T1000 (cell line): Measurements from ENCODE around the gene SEC11A.
"Not testable (repeated sequence)": the region's sequence is repeated elsewhere in the genome, so short reads cannot be mapped to it uniquely, and the experiment has no call there.

Source experiments
- DNase-seq: peaks from one replicate; lab custom pipeline; 2025; ENCODE audit warnings: mixed read lengths; lab: John Stamatoyannopoulos, UW

Gene SEC11A

DNA sequence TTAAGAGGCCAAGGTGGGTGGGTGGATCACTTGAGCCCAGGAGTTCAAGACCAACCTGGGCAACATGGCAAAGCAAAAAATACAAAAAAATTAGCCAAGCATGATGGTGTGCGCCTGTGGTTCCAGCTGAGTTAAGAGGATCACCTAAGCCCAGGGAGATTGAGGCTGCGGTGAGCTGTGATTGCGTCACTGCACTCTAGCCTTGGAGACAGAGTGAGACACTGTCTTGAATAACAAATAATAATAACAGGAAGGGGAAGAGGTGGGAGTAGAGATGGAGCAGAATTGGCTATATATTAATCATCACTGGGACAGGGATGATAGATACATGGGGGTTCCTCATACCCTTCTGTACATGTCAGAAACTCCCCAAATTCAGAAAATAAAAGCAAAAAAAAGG is 34.1 kb downstream of the SEC11A start:
- DNase-seq, result no peak

DNA sequence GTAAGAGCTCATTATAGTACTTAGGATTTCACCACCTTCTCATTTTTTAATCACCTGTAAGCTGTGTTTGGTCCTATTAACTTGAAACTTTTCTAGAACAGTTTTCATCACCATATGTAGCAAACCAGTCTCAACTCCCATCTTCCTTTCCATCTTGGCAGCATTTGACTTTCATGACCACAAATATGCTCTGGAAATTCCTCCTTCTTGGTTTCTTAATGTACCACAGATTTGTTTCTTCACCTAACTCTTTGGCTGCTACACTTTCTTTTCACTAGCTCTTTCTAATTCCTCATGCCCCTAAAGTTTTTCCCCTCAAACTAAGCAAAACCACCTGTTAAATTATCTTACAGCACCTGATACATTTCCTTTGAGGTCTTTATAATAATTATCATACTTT is 44.7 kb downstream of the SEC11A start:
- DNase-seq, result no peak

DNA sequence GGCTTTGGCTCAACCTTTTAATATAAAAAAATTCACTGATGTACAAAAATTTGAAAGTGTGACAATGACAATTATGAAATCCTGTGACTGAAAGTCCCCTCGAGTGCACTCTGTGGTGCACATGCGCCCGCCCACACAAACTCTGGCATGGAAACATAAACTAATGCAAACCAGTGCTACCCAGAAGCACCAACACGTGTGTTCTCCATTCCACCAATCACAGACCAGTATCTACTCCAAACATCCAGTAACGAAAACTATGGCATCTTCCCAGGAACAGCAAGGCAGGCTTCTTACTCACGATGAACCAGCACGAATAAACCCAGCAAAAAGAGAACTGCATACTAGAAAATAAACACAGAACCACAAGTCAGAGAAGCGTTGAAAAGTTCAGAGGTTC is 46.2 kb downstream of the SEC11A start:
- DNase-seq, result no peak

DNA sequence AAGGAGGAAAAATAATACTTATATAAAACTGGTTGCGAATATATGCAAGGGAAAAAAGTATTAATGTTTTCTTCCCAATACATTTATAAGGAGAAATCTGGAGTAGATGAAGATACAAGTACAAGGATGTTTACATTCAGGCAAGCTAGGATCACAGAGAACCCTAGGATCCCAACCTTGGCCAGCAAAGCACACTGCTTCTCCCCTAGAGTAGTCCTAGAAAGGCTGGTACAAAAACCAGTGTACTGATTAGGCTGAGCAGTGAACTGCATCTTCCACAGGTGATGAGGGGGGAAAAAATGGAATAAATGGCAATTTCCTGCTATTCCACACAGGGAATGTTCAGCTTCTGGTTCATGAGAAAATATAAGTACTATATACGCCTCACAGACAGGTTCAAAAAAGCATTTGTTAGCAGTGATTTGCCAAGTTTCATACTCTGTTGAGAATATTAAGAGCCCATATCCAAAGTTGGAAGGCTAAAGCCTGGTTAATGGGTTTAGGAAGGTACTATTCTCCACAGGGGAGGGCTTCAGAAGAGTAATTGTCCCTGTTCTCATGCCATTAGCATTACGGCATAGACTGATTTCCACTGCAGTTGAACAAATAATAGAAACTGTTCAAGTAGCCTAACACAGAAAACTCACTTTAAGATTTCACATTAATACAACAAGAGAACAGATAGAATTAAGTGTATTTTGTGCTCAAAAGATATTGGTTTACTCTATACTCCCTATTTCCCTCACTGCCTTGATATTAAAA is 47.5 kb downstream of the SEC11A start:
- DNase-seq, result no peak

DNA sequence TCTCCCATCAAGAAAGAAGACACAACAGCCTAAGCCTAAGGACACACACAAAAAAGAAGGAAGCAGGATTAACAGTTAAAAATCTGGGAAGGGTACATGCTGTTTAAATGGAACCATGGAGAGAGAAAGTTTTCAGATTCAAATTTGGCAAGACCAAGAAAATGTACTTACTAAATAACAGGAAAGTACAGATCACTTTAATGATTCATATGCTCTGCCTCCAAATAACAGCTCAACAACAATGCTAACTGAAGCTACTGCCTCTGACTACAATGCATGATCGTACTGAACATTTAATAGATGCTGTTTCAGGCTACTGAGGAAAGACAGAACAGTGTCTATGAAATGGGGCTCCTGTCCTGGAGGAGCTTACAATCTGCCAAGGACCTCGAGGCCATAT is 49.6 kb downstream of the SEC11A start:
- no peak for DNase-seq

DNA sequence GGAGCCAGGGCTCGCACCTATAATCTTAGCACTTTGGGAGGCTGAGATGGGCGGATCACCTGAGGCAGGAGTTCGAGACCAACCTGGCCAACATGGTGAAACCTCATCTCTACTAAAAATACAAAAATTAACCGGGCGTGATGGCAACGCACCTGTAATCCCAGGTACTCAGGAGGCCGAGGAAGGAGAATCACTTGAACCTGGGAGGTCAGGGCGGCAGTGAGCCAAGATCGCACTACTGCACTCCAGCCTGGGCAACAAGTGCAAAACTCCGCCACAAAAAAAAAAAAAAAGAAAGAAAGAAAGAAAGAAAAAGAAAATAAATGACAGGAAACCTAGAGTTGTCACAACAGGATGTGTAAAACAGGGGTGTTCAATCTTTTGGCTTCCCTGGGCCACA is 54.9 kb downstream of the SEC11A start:
- no peak for DNase-seq

DNA sequence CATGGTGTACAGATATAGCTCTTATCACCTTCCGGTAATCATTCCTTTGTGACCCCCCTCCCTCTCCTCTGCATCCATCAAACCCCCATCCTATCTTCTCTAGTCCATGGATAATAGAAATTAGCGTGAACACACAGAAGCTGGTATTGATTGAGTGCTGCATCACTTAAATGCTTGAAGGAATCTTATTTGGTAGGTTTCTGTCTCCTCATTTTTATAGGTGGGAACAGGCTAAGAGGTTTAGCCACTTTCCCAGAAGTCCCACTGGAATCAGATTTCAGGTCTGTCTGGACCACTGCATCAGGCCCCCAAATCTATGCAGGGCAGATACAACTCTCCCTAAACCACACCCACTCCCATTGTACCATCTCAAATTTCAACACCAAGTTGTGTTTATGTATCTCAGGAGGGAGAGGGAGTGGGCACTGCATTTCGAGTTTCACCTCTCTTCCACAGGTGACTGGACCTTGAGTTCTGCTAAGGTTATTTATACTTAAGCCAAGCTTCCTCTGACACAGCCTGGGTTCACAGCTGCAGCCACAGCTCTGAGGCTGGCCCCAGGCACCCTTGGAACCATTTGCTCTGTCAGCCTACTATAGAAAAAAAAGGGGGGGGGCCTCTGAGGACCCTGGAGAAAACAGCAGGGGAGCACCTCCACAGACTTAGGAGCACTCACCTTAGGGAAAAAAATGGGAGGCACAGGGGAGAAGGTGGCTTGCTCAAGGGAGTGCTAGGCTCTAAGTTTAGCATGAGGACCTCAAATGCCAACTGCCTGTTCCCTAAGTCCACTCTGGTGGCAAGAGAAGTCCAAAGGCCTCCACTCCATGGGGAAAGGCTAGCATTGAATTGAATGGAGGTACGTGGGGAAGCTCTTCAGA is 55.8 kb downstream of the SEC11A start:
- DNase-seq, result no peak

DNA sequence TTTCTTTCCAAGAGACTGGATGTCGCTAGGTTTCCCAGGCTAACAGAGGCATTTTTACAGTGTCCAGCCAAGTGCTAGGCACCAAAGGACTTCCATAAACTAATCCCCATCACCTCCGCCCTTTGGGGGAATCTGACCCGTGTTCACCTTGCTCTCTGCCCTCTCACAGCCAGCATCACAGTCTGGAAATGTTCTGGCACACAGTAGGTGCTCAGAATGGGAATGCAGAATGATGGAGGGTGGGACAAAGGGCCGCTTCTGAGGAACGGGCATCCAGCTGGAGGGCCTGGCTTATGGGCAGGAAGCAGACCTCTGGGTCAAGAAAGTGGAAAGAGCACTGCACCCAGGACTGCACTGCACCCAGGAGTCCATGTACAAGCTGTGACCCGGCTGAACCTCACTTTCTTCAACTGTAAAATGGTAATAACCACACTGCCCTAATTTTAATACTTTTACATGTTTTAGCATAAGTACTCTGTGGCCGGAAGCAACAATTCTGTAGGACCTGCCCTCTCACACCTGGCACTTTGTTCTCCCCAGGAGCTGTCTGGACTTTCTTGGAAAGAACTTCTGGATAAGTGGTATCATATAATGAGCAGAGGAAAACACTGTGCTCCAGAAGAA is 57.0 kb downstream of the SEC11A start:
- no peak for DNase-seq

DNA sequence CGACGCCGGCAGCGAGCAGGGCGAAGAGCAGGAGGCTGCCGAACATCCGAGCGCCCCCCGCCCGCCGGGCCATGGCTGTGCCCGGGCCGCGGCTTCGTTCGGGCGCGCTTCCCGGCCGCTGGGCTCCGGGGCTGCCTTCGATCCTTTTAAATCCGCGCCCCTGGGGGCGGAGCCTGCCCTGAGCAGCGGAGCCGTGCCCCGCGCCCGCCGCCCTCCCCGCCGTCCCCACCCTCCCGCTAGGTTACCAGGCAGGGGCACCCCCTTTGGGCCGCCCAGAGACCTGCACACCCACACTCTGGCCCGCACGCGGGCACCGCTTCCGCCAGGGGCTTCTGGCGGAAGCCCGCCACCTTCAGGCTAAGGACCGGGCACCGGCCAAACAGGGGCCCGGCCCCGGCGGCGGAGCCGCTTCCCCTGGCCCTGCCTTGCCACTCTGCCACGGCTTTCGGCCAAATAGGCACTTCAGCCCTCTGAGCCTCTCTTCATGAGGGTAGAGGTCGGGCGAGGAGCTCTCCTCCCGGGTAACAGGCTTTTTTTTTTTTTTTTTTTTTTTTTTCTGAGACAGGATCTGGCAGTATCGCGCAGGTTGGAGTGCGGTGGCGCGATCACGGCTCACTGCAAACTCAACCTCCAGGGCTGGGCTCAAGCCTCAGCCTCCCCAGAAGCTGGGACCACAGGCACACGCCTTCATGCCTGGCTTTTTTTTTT is 57.7 kb downstream of the SEC11A start, which contains the start of gene NMB:
NMB (minus strand) TSS at position 120 of the 708 bp plus-strand sequence; CDS start at position 73, 47 bp downstream.
- peak; percentile 70 for DNase-seq

DNA sequence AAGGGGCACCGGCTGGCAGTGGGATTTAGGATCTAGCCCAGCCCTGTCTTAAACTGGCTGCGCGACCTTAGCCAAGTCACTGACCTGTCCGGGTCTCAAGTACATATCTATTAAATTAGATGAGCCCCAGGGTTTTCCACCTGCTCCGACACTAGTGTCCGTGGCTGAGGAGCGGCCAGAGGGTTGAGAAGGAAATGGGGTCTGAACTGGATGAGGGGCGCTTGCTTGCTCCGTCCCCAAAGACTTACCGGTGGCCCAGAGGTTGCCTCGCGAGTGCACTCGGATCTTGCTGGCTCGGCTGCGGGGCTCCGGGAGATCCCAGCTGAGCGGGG is 58.2 kb downstream of the SEC11A start:
- DNase-seq, result no peak

DNA sequence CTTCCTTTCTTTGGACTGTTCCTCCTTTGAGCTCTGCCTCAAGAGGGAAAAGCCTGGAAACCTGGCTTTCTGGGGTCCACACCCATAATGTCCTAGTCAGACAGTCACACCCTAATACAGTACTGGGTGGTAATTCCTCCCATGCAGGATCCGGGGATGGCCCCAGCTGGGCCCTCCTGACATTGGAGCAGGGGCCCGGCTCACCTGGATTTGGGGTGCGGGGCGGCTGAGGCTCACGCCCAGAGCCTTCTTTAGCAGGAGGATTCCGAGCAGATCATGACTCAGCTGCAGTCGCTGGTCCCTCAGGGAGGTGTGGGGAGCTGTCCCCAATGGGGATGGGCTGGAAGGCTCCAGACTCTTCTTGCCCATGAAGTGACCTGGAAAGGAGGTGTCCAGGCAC is 59.0 kb downstream of the SEC11A start:
- no peak for DNase-seq

DNA sequence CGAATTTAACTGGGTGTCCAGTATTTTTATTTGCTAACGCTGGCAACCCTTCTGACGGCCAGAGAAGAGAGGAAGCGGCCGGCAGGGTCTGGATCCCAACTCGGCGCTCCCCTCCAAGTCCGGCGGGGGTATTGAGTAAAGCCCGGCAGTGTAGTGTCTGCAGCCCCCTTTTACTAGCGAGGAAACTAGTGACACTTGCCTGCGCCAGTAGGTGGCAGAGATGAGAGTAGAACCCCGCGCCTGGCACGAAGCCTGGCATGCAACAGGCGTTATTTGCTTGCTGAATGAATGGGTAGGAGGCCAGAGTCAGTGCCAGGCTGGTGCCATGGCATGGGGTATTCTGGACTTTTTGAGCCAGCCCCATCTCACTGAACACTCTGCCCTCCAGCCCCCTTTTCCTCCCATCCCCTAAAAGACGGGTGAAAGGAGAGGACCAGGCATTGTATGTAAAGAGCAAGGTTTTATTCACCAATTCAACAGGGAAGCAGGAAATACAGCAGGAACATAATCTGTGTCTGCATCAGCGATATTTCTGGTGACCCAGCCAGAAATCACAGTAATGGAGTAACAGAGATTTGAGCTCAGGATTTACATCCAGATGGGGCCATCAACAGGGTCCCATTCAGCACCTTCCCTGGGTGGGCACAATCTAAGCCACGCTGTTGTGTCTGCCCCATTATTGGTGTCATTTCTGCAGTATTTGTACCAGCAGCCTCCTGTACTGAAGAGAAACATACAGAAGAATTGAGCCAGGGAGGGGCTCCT is 61.1 kb downstream of the SEC11A start:
- peak; percentile 50 for DNase-seq

DNA sequence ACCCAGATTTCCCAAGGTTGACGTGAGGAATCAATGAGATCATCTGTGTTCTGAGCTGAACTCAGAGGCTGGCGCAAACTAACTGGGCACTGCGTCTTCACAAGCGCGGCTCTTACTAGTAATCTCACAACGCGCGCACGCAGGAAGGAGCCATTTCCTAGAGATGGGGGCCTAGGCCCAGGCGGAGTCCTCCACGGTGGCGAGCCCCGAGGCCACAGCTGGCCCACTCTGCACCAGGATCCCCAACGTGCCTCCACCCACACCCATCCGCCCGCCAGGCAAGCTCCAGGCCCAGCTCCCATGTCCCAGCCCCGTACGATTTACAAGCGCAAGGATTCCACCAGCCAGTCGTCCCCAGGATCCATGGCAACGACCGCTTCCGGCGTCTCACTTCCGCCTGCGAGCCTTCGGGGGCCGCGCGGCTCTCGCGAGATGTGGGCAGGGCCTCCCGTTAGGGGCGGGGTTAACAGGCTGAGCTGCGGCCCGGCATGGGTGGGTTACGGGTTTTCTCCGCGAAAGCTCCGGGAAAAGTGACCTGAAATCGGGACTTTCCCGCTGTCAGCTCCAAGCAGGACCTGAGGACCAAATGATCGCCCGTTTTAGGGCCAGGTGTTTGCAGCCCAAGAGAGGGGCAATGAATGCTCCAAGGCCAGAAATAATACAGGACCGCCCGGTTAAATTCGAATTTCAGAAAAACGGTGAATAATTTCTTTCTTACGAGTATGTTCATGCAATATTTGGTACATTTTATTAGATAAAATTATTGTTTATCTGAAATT is 61.8 kb downstream of the SEC11A start, which contains the start of gene WDR73:
WDR73 (minus strand) TSS at position 374 of the 779 bp plus-strand sequence; CDS start at position 365, 9 bp downstream.
- DNase-seq, result peak; percentile 87

DNA sequence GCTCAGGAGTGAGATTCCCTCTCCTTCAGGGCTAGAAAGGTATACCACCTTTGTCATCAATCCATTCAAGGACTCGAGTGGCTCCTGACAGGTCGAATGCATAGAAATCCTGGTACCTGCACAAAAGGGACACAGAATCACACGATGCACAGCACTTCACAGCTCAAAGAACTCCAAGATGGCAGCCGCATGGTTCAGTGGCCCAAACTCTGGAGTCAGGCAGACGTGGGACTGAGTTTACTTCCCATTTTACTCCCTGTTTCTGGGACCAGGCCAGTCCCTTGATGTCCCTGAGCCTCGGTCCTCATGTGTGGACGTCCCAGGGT is 62.4 kb downstream of the SEC11A start:
- DNase-seq, result no peak

DNA sequence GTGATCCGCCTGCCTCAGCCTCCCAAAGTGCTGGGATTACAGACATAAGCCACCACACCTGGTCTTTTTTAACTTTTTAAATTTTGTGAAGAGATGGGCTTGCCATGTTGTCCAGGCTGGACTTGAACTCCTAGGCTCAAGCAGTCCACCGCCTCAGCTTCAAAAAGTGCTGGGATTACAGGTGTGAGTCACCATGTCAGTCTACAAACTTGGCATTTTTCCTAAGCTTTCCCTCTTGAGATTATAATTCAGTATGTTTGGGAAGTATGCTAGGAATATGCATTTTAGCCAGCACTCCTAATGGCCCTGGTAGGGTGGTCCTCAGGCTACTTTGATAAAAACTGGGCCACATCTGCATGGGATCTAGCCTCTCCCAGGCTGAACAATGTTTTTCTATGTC is 66.2 kb downstream of the SEC11A start:
- no peak for DNase-seq

DNA sequence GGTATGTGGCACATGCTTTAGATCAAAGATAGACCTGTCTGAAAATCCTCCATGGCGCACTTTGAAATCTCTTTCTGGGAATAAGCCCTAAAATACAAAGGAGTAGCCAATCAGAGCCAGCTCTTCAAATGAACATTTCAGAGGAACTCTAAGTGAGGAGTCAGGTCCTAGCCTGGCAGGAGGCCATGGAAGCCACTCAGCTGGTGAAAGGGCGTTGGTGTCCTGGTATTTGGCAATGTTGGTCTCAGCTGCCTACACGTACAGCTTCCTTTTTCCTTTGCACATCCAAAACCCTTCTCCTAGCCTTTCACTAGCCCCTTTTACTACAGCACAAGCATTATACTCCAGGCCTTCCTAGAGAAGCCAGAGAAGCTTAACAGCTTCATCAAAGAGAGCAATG is 67.4 kb downstream of the SEC11A start:
- DNase-seq, result no peak

DNA sequence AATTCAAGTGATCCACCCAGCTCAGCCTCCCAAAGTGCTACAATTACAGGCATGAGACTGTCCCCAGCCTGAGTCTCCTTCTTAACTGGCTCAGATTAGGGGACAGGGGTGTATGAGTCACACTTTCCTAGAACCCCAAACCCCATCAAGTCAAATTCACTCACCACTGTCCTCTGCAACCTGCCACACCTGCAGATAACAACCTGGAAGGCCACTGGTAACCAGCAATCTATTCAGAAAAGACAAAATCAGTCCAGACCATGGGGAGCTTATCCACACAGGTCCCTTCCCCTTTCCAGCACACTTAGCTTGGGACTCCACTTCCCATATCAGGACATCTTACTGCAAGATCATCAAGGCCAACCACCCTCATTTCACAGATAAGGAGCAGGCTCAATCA is 68.2 kb downstream of the SEC11A start:
- no peak for DNase-seq

DNA sequence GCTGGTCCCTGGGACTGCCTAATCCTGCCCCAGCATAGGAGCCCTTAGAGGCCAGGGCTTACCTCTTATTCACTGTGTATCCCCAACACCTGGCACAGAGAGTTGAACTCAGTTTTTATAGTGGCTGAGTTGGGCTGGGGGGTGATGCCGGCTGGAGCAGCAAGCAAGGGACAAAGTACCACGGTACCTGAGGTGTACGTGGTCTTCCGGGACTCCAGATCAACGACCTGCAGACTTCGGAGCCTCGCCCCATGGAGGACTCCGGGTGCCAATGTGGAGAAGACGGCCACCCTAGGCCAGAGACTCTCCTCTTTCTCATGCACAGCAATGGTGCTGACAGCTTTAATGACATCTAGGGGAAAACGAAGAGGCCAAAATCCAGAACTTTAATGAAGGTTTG is 69.9 kb downstream of the SEC11A start:
- no peak for DNase-seq

DNA sequence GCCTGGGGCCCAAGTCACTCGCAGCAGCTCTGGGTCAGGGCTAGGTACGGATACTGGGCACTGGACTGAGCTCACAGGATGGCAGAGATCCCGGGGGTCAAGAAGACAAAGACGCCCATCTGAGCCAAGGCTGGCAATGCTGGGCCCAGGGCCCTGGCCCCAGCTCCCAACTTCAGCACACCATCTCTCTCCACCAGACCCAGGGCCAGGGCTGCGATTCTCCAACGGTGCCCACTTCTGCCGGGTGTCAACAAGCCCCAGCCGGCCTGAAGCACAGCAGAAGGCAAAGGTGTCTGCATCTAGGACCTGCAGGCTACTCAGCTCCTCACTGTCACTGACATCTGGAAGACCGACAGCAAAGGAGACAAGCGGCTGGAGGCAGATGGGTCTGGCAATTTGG is 70.4 kb downstream of the SEC11A start:
- no peak for DNase-seq

DNA sequence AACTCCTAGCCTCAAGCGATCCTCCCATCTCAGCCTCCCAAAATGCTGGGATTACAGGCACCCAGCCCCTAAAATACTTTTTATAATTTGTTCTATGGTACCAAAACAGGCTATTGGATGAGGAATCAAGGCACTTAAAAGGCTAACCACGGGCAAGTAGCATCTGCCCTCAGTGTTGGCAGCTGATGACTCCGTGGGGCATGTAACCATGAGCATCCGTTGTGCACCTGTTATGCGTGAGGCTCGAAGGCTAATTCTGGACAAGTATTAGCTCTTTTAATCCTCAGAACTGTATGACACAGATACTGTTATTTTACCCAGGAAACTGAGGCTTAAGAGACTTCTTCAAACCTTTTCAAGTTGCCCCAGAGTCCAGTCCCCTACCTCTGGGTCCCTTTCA is 72.1 kb downstream of the SEC11A start:
- no peak for DNase-seq

DNA sequence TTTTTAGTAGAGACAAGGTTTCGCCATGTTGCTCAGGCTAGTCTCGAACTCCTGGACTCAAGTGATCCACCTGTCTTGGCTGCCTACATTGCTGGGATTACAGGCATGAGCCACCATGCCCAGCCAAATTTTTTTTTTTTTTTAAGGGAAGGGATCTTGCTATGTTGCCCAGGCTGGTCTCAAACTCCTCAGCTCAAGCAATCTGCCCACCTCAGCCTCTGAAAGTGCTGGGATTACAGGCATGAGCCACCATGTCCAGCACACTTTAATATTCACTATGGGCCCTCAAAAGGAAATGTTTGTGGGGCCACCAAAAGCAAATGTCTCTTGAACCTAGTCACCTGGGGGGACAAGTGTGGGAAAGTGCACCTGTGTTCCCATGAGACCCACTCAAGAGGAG is 73.3 kb downstream of the SEC11A start:
- DNase-seq, result not testable (repeated sequence)
